Inferior parietal cortex (tissue), 1 donor: ENCODE measurements around the gene PXDC1.
"Not testable (repeated sequence)": the region's sequence is repeated elsewhere in the genome, so short reads cannot be mapped to it uniquely, and the experiment has no call there.

ENCODE experiments used
- DNase-seq: peaks from one replicate; pipeline ENCODE4 v3.0.0-alpha.2; 2016; ENCODE audit errors: extremely low spot score

PXDC1 gene

DNA sequence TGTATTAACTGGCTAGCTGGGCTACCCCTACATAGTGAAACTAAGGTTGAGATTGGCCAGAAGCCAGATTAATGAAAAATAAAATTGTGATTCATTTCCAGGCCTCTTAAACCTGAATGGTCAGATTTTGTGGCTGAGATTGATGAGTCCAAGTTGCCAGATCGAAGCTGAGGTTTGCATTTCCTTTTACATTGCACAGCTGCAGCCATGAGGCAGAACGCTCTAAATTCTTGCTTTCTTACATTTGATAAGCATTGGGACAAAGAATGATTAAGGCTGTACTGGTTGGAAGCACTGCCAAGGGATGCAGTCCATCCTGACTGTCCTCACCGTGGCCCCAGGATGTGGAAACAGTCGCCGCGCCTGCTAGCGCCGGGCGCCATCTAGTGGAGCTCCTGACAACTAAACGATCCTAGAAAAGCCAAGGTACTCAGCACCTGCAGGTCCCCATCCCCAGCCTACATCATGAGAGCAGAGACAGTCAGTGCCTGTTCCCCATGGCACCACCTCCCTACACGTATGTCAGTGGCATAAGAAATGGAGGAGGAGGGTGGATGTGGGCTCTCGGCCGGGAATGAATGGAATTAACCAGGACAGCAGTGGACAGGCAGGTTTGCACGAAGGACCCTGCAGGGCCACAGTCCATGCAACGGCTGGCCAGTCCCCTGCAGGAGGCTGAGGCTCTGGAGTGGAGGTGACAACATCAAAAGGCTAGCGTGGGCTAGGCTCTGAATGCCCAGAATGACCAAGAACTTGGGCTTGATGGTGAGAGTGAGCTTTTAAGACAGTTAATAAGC, 19.0 kb downstream of the PXDC1 start:
- peak; percentile 85 for DNase-seq

- DNase-seq: no peak
Observed at GRCh38 chr6:3731700-3732099, 19.8 kb downstream of the PXDC1 start.

DNA sequence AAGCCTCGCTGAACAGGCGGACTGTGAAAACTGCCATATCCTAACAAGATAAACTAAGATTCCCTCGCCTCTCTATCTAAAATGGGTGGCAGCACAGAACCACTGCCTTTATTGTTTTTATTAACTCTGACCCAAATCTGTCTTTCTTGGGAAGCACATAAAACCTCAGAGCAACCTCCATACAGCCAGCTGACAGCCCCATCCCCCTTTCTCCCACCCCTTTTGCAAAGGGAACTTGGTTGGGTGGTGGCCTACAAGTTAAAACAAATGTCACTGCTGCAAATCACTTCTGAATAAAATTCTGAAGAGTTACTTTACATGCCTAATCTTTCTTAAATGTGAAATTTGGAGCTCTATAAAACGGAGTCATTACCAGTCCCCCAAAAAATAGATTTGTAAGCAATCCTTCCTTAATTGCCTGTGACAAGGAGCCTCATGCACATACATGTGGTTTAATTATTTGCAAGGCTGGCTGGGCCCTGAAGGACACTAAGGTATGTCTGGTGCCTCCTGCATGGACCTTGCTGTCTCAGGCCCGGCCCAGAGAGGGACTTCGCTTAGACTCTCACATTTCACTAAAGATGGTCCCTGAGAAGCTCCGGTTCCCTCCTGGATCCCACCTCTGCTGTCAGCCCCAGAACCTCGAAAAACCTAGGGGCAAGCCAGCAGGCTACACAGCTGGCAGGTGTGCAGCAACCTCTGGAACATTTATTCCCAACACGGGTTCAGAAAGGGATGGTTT, 21.7 kb downstream of the PXDC1 start:
- DNase-seq: no peak

DNA sequence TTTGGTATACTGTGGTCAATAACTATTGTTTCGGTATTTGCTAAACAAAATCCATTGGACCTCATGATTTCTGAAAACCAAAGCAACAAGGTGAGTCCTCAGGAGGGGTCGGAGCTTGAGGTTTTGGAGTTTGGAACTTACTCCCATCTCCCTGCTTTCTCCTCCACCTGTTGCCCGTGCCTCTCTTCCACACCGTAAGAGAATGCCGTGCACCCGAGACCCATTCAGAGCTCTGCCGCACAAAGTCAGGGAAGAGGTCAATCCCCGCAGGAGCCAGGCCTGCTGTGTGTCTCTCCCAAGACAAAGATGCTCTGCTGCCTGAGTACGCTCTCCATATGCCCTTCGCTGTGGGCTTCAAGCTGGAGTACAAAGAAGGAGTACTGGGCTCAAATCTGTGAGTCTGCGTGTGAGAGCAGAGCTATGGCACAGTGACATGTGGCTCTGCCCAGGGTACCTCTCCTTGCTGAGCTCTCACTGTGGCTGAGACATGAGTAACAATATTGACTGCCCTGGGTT, 23.9 kb downstream of the PXDC1 start:
- DNase-seq: no peak

DNA sequence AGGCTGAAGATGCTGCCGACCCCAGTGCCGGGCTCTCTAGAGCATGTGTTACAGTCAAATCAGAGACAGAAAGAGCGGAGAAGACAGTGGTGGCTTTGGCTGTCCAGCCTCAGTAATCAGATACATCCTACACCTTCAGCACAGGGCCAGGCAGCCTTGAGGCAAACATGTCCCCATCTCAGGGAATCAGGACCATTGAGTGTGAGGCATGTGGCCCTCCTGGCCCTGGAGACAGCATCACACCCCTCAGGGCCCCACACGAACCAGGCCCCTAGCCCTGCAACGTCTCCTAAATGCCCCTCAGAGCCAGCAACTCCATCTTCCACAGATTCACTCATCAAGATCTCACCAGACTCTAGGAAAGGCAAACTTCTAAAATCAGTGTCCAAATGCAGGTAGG, 24.5 kb downstream of the PXDC1 start:
- DNase-seq: no peak

GRCh38 chr6:3726421-3726820, 25.1 kb downstream of the PXDC1 start:
- DNase-seq: no peak

DNA sequence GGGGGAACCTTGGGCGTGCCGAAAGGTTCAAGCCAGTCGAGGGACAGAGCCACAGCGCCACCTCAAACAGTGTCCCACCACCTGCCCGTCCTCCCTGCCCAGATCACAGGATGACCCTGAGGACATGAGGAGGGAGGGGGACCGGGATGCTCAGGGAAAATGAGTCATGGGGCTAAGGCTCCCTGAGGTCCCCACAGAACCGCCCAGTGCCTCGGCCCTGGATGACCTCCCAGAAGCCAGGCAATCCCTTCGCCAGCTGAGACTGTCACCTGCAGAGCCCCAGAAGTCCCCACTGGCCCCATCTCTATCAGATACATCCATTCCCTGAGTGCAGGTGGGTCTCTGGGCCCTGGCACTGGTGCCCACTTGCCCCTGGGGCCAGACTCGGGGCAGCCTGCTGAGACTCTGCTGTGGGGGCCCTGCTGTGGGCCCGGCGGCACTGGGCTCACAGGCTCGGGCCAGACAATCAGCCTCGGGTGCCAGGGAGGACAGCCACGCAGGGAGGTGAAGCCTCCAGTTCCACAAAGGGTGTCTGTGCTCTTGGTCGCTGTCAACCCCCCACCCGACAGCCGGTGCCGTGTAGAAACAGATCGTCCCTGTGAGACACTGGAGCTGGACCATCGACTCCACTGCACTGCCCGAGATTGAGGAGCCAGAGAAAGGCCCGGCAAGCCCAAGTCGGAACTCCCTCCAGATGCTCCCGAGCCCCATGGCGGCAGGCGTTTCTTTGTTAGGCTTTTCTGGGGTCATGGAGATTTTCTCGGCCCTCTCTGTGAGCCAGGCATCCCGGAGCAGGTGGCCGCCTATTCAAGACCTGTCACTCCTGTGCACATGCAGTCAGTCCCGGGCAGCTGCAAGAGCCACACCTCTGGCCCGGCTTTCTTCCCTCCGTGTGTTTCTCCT, 26.1 kb downstream of the PXDC1 start:
- DNase-seq: no peak

GRCh38 chr6:3724451-3725144, 26.9 kb downstream of the PXDC1 start:
- DNase-seq: no peak

GRCh38 chr6:3723966-3724365, 27.5 kb downstream of the PXDC1 start:
- no peak for DNase-seq

- no peak for DNase-seq
Observed at GRCh38 chr6:3723251-3723650, 28.3 kb downstream of the PXDC1 start.

GRCh38 chr6:3722785-3723184, 28.7 kb downstream of the PXDC1 start:
- no peak for DNase-seq

- DNase-seq: no peak
Observed at GRCh38 chr6:3721810-3722621, 29.5 kb downstream of the PXDC1 start.

- DNase-seq: not testable (repeated sequence)
Observed at GRCh38 chr6:3720770-3721169, 30.7 kb downstream of the PXDC1 start.

DNA sequence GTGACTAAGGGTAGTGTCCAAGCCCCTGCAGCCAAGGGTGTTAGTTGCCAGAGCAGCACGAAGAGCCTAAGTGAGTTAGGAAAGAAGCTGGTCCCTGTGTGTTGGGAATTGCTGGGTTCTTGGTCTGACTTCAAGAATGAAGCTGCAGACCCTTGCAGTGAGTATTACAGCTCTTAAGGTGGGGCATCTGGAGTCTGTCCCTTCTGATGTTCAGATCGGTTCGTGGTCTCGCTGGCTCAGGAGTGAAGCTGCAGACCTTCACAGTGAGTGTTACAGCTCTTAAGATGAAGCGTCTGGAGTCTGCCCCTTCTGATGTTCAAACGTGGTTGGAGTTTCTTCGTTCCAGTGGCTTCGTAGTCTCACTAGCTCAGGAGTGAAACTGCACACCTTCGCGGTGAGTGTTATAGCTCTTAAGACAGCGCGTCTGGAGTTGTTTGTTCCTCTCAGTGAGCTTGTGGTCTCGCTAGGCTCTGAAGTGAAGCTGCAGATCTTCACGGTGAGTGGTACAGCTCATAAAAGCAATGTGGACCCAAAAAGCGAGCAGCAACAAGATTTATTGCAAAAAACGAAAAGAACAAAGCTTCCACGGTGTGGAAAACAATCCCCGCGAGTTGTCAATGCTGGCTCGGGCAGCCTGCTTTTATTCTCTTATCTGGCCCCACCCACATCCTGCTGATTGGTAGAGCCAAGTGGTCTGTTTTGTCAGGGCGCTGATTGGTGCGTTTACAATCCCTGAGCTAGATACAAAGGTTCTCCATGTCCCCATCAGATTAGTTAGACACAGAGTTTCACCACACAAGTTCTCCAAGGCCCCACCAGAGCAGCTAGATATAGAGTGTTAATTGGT, 31.8 kb downstream of the PXDC1 start:
- DNase-seq: no peak

DNA sequence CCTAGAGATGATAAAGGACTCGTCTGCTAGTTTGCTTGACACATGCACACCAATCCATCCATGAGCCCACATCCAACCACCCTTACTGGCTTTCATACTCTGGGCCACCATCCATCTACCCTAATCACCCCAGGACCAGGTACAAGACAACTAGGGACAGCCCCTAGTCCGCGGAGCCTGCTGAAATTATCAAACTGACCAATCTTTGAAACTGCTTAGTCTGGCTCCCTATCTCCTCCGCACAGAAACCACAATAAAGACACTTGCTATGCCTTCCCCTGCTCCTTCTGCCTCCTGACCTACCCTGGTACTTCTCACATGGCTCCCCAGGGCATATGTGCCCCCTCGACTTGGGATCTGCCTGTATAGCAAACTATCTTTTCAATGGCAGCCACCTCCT, 33.1 kb downstream of the PXDC1 start:
- DNase-seq: no peak

GRCh38 chr6:3715285-3715684, 36.2 kb downstream of the PXDC1 start:
- DNase-seq: no peak

- DNase-seq: no peak
Observed at GRCh38 chr6:3714768-3715167, 36.7 kb downstream of the PXDC1 start.

DNA sequence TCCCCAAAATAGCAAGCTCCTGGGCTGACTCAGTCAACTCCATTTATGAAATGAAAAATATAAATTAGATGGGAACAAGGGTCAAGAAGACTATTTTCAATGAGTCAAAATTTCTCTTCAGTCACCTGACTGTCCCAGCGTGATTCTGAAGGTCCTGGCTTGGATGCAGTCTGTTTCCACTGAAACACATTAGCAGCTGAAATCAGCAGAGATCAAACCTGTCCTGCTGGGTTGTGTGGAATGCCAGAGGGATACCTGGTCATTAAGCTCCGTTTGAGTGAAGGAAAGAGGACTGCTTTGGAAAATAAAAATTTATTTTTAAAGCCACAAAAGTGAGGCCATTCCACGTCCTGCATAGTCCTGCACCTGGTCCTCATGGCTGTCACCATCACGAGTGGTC, 37.4 kb downstream of the PXDC1 start:
- DNase-seq: no peak

- no peak for DNase-seq
Observed at GRCh38 chr6:3712827-3713665, 38.5 kb downstream of the PXDC1 start.
